ENCODE data around the gene RFT1.

The RFT1 gene, protein sequence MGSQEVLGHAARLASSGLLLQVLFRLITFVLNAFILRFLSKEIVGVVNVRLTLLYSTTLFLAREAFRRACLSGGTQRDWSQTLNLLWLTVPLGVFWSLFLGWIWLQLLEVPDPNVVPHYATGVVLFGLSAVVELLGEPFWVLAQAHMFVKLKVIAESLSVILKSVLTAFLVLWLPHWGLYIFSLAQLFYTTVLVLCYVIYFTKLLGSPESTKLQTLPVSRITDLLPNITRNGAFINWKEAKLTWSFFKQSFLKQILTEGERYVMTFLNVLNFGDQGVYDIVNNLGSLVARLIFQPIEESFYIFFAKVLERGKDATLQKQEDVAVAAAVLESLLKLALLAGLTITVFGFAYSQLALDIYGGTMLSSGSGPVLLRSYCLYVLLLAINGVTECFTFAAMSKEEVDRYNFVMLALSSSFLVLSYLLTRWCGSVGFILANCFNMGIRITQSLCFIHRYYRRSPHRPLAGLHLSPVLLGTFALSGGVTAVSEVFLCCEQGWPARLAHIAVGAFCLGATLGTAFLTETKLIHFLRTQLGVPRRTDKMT

DNA sequence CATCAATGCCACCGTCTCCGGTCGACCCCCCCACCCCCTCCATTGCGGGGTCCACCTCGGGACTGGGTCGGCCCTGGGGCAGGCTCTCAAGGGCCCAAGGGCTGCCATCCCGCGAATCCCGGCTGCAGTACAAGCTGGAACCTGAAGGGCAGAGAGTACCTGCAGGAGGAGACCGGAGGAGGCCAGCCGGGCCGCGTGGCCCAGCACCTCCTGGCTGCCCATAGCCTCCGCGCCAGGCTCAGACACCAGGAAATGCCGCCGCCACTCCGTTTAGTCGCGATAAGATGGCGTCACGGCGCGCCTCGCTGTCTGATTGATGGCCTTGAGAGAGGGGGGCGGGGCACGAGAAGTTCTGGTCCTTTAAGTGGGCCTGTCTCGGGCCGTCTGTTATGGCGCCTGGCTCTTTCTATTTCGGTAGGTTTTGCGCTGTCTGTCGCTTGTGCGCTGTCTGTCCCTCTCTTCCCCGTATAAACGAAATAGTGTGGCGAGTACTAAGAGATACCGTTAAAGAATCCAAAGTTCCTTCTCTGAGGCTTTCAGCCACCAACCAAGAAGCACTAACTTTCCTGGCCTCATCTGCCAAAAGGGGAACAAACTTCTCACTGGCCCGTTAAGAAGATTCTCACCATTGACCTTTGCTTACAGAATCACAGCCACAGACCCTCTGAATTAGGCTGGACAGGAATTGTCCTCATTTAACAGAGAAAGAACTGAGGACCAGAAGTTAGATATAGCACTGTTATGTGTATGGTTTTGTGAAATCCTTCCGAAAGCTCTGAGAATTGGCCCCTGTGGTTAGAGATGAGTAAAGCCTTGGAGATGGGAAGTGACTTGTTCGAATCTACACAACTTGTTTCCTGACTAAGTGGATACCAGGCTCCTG is at the start of gene RFT1:
Gene RFT1 (minus strand): TSS at position 257 of the 883 bp plus-strand sequence. CDS start 35 bp downstream, at position 222.
- H3K4me3 ChIP-seq (ENCODE audit: low read length): peak within 1 kb of the TSS; percentile 80
- no CpG with 5 or more reads among the region's 41 CpGs for WGBS (ENCODE audit: insufficient coverage, insufficient read length)
- H3K27me3 ChIP-seq (ENCODE audit: control insufficient read depth, insufficient read depth, low read length): no peaks in the 10 kb centered on the region
- no peak within 1 kb of the TSS for H3K27ac ChIP-seq (ENCODE audit: low read length)
- DNase-seq (ENCODE audit: low read depth, low spot score): peak; percentile 87
- 0 out of 2 replicates have a peak, but pooled peaks cover 3% of the 10 kb centered on the region for H3K36me3 ChIP-seq (ENCODE audit: control insufficient read depth, insufficient read depth, low read length)
- H3K4me1 ChIP-seq (ENCODE audit: control insufficient read depth, insufficient read depth, low read length): no peaks in the 10 kb centered on the region
- H3K9me3 ChIP-seq (ENCODE audit: control insufficient read depth, insufficient read depth, low read length): no peaks in the 10 kb centered on the region

DNA sequence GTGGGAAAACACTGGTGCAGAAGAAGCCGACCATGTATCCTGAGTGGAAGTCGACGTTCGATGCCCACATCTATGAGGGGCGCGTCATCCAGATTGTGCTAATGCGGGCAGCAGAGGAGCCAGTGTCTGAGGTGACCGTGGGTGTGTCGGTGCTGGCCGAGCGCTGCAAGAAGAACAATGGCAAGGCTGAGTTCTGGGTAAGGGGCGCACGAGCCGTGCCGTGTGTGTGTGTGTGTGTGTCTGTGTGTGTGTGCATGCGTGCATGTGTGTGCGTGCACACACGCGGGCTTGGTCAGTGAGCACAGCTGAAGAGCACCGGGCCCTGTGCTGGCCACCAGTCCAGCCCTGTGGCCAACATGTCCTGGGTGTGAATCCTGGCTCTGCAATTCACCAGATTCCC is 49.3 kb upstream of the RFT1 start:
- Histone ChIP-seq H3K9me3 (ENCODE audit: control insufficient read depth, insufficient read depth, low read length) (no peaks in the 10 kb centered on the region), H3K36me3 (ENCODE audit: control insufficient read depth, insufficient read depth, low read length) (peaks cover 6% of the 10 kb centered on the region; the same call in 1 of the 2 replicates), H3K27ac (ENCODE audit: low read length) (no peak overlapping the region), H3K27me3 (ENCODE audit: control insufficient read depth, insufficient read depth, low read length) (no peaks in the 10 kb centered on the region), H3K4me3 (ENCODE audit: low read length) (no peak overlapping the region), H3K4me1 (ENCODE audit: control insufficient read depth, insufficient read depth, low read length) (no peaks in the 10 kb centered on the region; the same call in 1 of the 2 replicates)
- no peak for DNase-seq (ENCODE audit: low read depth, low spot score)
- WGBS (ENCODE audit: insufficient coverage, insufficient read length): no CpG with 5 or more reads among the region's 20 CpGs

DNA sequence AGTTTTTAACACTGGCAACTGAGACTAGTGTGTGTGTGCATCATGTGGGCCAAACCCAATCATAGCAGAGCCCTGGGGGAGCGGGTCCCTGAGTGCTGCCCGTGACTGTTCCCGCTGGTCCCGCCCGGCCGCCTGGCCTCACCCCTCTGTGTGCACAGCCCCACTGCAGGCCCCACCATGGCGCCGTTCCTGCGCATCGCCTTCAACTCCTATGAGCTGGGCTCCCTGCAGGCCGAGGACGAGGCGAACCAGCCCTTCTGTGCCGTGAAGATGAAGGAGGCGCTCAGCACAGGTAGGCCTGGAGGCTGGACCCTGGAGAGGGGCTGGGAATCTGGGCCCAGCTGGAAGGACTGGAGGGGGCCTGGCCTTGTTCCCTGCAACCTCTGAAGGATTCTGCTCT is 48.0 kb upstream of the RFT1 start:
- no peak overlapping the region for H3K27ac ChIP-seq (ENCODE audit: low read length)
- H3K36me3 ChIP-seq (ENCODE audit: control insufficient read depth, insufficient read depth, low read length): peaks cover 3% of the 10 kb centered on the region; the same call in 1 of the 2 replicates
- H3K27me3 ChIP-seq (ENCODE audit: control insufficient read depth, insufficient read depth, low read length): no peaks in the 10 kb centered on the region
- WGBS (ENCODE audit: insufficient coverage, insufficient read length): no CpG with 5 or more reads among the region's 15 CpGs
- H3K4me1 ChIP-seq (ENCODE audit: control insufficient read depth, insufficient read depth, low read length): no peaks in the 10 kb centered on the region; the same call in 1 of the 2 replicates
- no peaks in the 10 kb centered on the region for H3K9me3 ChIP-seq (ENCODE audit: control insufficient read depth, insufficient read depth, low read length)
- DNase-seq (ENCODE audit: low read depth, low spot score): no peak
- no peak overlapping the region for H3K4me3 ChIP-seq (ENCODE audit: low read length)

DNA sequence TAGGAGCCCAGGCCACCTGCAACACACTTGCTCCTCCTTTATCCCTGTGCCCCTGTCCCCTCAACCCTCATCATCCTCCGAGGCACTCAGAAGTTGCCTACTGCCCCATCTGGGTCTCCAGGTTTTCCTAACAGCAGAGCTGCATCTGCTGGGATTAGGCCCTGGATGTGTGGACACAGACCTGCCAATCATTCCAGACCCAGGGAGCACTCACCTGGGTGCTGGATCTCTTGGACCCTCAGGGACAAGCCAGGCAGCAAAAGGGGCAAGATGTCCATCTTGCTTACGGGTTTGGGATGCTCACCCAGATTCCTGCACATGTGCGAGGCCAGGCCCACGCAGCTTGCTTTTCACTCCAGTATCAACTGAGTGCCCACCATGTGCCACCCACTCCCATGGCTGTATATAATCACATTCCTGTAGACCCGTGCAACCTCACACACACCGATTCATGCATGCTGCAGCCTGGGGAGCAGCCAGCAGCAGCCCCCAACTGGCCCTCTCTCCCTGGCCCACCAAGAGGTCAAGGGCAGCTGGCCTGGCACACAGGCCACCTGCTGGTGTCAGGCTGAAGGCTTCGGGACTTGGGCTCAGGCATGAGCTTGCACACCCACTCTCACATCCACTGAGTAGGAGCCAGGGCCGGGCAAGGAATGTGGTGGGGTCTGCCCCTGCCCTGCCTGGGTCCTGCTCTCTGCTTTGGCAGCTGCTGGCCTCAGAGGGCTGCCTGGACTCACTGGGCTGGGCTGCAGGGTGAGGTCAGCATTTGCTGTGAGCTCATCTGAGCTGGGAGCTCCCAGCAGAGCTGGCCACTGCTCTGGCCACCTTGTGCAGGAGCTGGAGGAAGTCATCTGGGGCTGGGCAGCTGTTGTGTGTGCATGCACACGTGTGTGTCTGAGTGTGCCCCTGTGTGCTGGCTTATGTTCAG is 45.6 kb upstream of the RFT1 start:
- H3K4me3 ChIP-seq (ENCODE audit: low read length): no peak overlapping the region
- DNase-seq (ENCODE audit: low read depth, low spot score): no peak
- no CpG with 5 or more reads among the region's 9 CpGs for WGBS (ENCODE audit: insufficient coverage, insufficient read length)
- no peak overlapping the region for H3K27ac ChIP-seq (ENCODE audit: low read length)
- H3K27me3 ChIP-seq (ENCODE audit: control insufficient read depth, insufficient read depth, low read length): no peaks in the 10 kb centered on the region
- peaks cover 5% of the 10 kb centered on the region; the same call in 1 of the 2 replicates for H3K4me1 ChIP-seq (ENCODE audit: control insufficient read depth, insufficient read depth, low read length)
- H3K36me3 ChIP-seq (ENCODE audit: control insufficient read depth, insufficient read depth, low read length): 0 out of 2 replicates have a peak, but pooled peaks cover 3% of the 10 kb centered on the region
- H3K9me3 ChIP-seq (ENCODE audit: control insufficient read depth, insufficient read depth, low read length): no peaks in the 10 kb centered on the region

DNA sequence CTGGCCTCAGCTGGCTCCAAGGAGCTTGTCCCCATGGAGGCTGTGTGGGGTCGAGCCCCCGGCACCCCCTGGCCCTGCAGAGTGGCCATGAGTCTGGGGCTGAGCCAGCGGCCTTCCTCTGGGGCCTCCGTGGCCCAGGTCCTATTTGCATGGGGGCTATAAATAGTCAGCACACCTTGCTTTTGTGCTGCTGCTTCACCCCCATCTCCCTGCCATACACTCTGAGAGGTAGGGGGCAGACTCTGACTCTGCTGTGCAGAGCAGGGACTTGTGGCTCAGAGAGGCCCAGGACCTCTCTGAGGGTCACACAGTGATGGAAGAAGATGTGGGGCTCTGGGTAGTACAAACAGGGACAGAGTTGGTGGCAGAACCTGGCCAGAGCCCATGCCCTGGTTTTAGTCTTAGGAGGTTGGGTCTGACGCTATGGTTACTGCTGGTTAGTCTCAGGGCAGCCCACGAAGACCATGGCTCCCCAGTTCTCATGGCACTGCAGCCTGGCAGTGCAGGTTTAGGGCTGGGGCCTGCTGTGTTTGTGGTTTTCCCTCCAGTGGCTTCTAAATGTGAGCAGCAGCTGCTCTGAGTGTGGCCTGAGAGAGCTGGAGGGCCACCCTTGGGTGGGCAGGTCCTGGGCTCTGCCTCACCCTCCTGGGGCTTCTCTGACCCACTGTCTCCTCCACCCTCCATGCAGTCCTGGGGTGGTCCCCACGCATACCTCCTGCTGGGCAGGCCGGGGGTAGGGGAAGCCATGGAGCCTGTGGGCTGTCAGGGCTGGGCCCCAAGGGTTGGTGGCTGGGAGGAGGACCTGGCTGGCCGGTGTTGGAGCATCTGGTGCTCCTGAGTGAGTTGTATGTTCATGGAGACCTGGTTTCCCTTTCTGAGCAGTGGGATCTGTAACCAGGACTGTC is 44.4 kb upstream of the RFT1 start:
- no peaks in the 10 kb centered on the region for H3K27me3 ChIP-seq (ENCODE audit: control insufficient read depth, insufficient read depth, low read length)
- no peak for DNase-seq (ENCODE audit: low read depth, low spot score)
- no CpG with 5 or more reads among the region's 9 CpGs for WGBS (ENCODE audit: insufficient coverage, insufficient read length)
- H3K4me3 ChIP-seq (ENCODE audit: low read length): no peak overlapping the region
- no peaks in the 10 kb centered on the region for H3K9me3 ChIP-seq (ENCODE audit: control insufficient read depth, insufficient read depth, low read length)
- H3K27ac ChIP-seq (ENCODE audit: low read length): no peak overlapping the region
- peaks cover 5% of the 10 kb centered on the region; the same call in 1 of the 2 replicates for H3K4me1 ChIP-seq (ENCODE audit: control insufficient read depth, insufficient read depth, low read length)
- H3K36me3 ChIP-seq (ENCODE audit: control insufficient read depth, insufficient read depth, low read length): 0 out of 2 replicates have a peak, but pooled peaks cover 1% of the 10 kb centered on the region

DNA sequence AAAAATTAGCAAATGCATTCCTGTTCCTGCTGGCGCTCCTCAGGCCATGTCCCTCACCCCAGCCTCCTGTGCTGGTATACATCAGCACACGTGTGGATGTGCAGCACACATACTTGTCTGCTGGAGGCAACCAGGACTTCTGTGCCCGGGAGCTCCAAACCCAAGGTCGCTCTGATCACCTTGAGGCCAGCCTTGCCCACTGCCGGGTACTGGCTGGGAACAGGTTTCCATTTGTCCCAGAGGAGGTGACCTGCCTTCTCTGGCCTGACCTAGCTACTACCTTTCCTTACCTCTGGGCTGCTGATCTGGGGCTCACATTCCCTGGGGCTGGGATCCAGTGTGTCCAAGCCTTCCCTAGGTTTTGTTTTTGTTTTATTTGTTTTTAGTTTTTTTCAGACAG is 42.9 kb upstream of the RFT1 start:
- Histone ChIP-seq H3K4me1 (ENCODE audit: control insufficient read depth, insufficient read depth, low read length) (peaks cover 11% of the 10 kb centered on the region), H3K27me3 (ENCODE audit: control insufficient read depth, insufficient read depth, low read length) (no peaks in the 10 kb centered on the region), H3K9me3 (ENCODE audit: control insufficient read depth, insufficient read depth, low read length) (no peaks in the 10 kb centered on the region), H3K27ac (ENCODE audit: low read length) (no peak overlapping the region), H3K36me3 (ENCODE audit: control insufficient read depth, insufficient read depth, low read length) (no peaks in the 10 kb centered on the region), H3K4me3 (ENCODE audit: low read length) (no peak overlapping the region)
- WGBS (ENCODE audit: insufficient coverage, insufficient read length): no CpG with 5 or more reads among the region's 5 CpGs
- DNase-seq (ENCODE audit: low read depth, low spot score): no peak

DNA sequence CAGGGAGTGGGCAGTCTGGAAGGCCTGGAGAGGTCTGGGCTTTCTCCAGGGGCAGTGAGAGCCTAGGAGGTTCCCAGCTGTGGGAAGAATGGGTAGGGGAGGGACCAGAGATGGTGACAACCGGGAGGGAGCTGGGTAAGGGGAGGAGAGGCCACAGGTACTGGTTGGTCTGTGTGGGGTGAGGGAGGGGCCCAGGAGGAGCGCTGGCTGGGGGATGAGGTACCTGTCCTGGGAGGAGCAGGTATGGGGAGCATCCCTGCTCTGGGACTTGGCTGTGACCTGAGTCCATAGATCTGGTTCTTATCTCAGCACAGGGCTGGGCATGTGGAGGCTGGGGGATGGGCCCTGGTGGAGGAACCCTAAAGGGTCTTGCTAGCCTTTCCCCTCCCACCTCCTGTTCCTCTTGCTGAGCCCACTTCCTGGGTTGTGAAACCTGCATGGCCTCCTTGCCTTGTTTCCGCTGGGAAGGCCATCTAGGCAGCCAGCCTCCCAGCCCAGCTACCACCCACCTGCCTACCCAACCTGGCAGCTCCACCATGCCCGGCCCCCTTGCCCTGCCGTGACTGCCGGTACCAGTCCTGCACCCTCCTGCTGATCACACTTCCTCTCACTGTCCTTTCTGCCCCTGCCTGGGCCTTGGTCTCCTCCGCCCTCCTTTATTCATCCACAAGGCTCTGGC is 41.7 kb upstream of the RFT1 start:
- WGBS (ENCODE audit: insufficient coverage, insufficient read length): no CpG with 5 or more reads among the region's 7 CpGs
- no peaks in the 10 kb centered on the region for H3K27me3 ChIP-seq (ENCODE audit: control insufficient read depth, insufficient read depth, low read length)
- no peak overlapping the region for H3K4me3 ChIP-seq (ENCODE audit: low read length)
- no peaks in the 10 kb centered on the region for H3K9me3 ChIP-seq (ENCODE audit: control insufficient read depth, insufficient read depth, low read length)
- no peak overlapping the region for H3K27ac ChIP-seq (ENCODE audit: low read length)
- no peaks in the 10 kb centered on the region for H3K36me3 ChIP-seq (ENCODE audit: control insufficient read depth, insufficient read depth, low read length)
- no peak for DNase-seq (ENCODE audit: low read depth, low spot score)
- peaks cover 13% of the 10 kb centered on the region for H3K4me1 ChIP-seq (ENCODE audit: control insufficient read depth, insufficient read depth, low read length)

DNA sequence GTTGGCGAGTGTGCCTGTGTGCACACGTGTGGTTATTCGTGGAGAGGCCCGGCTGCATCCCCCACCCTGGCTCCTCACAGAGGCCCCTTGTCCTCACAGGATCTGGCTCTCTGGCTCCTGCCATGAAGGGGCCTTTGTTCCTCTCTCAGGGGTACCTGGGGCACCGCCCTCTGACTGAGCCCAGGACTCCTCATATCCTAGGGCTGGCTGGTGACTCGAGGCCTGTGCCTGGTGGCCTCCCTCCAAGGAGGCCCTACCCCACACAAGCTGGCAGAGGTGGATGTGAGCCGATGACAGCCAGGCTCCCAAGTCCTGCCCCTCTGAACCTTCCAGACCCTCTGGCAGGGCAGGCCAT is 40.8 kb upstream of the RFT1 start:
- WGBS (ENCODE audit: insufficient coverage, insufficient read length): no CpG with 5 or more reads among the region's 7 CpGs
- no peaks in the 10 kb centered on the region for H3K36me3 ChIP-seq (ENCODE audit: control insufficient read depth, insufficient read depth, low read length)
- H3K4me3 ChIP-seq (ENCODE audit: low read length): no peak overlapping the region
- H3K27me3 ChIP-seq (ENCODE audit: control insufficient read depth, insufficient read depth, low read length): no peaks in the 10 kb centered on the region
- no peak overlapping the region for H3K27ac ChIP-seq (ENCODE audit: low read length)
- no peak for DNase-seq (ENCODE audit: low read depth, low spot score)
- H3K9me3 ChIP-seq (ENCODE audit: control insufficient read depth, insufficient read depth, low read length): no peaks in the 10 kb centered on the region
- H3K4me1 ChIP-seq (ENCODE audit: control insufficient read depth, insufficient read depth, low read length): peaks cover 13% of the 10 kb centered on the region
